ENCODE results near the gene APLP1. TPM values are rescaled to one million over a fixed set of nuclear protein-coding genes. Genes with fewer than 3 reads are reported as not detected.
"Not testable (repeated sequence)": the region's sequence is repeated elsewhere in the genome, so short reads cannot be mapped to it uniquely, and the experiment has no call there.

Gene APLP1
- total RNA-seq, 1 donor from 2014 or later, result 0.21 TPM

- Histone ChIP-seq H3K4me1 (no peaks in the 10 kb centered on the region), H3K27me3 (no peaks in the 10 kb centered on the region), H3K9me3 (no peaks in the 10 kb centered on the region), H3K4me3 (no peak overlapping the region), H3K36me3 (no peaks in the 10 kb centered on the region), H3K27ac (no peak overlapping the region)
- DNase-seq (ENCODE audit: low spot score in 2 of 2), result no peak
- TF ChIP-seq CTCF (IDR thresholded peaks at IDR 0.05), result no peak
- intact Hi-C loops (cut with DNase I), result no loop called here
These were observed 36.9 kb downstream of the APLP1 start for GRCh38 chr19:35905178-35905727.

GRCh38 chr19:35907377-35907745 is 39.0 kb downstream of the APLP1 start:
- TF ChIP-seq CTCF (IDR thresholded peaks at IDR 0.05), result no peak
- Histone ChIP-seq H3K9me3 (no peaks in the 10 kb centered on the region), H3K4me3 (peak overlapping the region in 1 of 2 donors; percentile 39), H3K27ac (peak overlapping the region; percentile 45 to 47), H3K4me1 (no peaks in the 10 kb centered on the region), H3K36me3 (no peaks in the 10 kb centered on the region), H3K27me3 (no peaks in the 10 kb centered on the region)
- intact Hi-C loops (cut with DNase I), result no loop called here
- DNase-seq (ENCODE audit: low spot score in 2 of 2), result no peak

GRCh38 chr19:35908010-35908441 is 39.7 kb downstream of the APLP1 start, which contains the start of gene TYROBP:
TSS of gene TYROBP (minus strand) at chr19:35908295. CDS start at chr19:35908228, 67 bp downstream.
- TF ChIP-seq CTCF (IDR thresholded peaks at IDR 0.05), result no peak
- H3K27ac ChIP-seq, result peak within 1 kb of the TSS; percentile 47 to 49
- H3K4me1 ChIP-seq, result no peaks in the 10 kb centered on the region
- no peak for DNase-seq (ENCODE audit: low spot score in 2 of 2)
- no peaks in the 10 kb centered on the region for H3K9me3 ChIP-seq
- intact Hi-C loops (cut with DNase I), result no loop called here
- H3K36me3 ChIP-seq, result no peaks in the 10 kb centered on the region
- H3K27me3 ChIP-seq, result no peaks in the 10 kb centered on the region
- peak within 1 kb of the TSS in 1 of 2 donors; percentile 39 for H3K4me3 ChIP-seq

- Histone ChIP-seq H3K4me1 (no peaks in the 10 kb centered on the region), H3K9me3 (no peaks in the 10 kb centered on the region), H3K4me3 (no peak overlapping the region), H3K36me3 (no peaks in the 10 kb centered on the region), H3K27me3 (no peaks in the 10 kb centered on the region), H3K27ac (peak overlapping the region in 1 of 2 donors; percentile 49)
- TF ChIP-seq CTCF (IDR thresholded peaks at IDR 0.05), result no peak
- DNase-seq (ENCODE audit: low spot score in 2 of 2), result peak; percentile 75 to 87
- intact Hi-C loops (cut with DNase I), result no loop called here
These were observed 40.8 kb downstream of the APLP1 start for GRCh38 chr19:35908973-35909683.

GRCh38 chr19:35909684-35910035 is 41.3 kb downstream of the APLP1 start:
- DNase-seq (ENCODE audit: low spot score in 2 of 2), result no peak
- intact Hi-C loops (cut with DNase I), result no loop called here
- no peaks in the 10 kb centered on the region for H3K27me3 ChIP-seq
- H3K4me1 ChIP-seq, result no peaks in the 10 kb centered on the region
- no peaks in the 10 kb centered on the region for H3K36me3 ChIP-seq
- no peaks in the 10 kb centered on the region for H3K9me3 ChIP-seq
- no peak overlapping the region for H3K4me3 ChIP-seq
- TF ChIP-seq CTCF (IDR thresholded peaks at IDR 0.05), result no peak
- H3K27ac ChIP-seq, result peak overlapping the region in 1 of 2 donors; percentile 37

- H3K4me3 ChIP-seq; H3K27me3 ChIP-seq; H3K4me1 ChIP-seq; H3K36me3 ChIP-seq; H3K9me3 ChIP-seq; DNase-seq (ENCODE audit: low spot score in 2 of 2); intact Hi-C loops (cut with DNase I); H3K27ac ChIP-seq: not testable (repeated sequence)
These were observed 42.0 kb downstream of the APLP1 start for GRCh38 chr19:35910355-35910754.
